ENCODE measurements around the gene SMARCAL1.

DNA sequence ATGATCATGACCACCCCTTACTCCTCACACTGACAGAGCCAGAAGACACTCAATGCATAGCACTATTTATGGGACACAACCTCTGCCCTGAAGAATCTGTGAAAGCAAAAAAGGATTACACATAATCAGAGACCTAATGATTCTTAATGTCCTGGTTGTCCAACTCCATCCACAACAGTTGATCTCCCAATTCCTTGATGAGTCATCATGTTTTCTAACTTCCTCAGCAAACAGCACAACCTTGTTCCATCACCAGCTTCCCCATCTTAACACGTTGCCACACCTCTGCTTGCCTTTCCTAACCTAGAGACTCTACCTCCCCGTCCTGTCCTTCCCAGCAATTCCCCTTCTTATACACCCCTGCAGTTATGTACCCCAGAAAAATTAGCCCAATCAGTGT is 26.8 kb upstream of the SMARCAL1 start:
- TF ChIP-seq, protein P1, sequence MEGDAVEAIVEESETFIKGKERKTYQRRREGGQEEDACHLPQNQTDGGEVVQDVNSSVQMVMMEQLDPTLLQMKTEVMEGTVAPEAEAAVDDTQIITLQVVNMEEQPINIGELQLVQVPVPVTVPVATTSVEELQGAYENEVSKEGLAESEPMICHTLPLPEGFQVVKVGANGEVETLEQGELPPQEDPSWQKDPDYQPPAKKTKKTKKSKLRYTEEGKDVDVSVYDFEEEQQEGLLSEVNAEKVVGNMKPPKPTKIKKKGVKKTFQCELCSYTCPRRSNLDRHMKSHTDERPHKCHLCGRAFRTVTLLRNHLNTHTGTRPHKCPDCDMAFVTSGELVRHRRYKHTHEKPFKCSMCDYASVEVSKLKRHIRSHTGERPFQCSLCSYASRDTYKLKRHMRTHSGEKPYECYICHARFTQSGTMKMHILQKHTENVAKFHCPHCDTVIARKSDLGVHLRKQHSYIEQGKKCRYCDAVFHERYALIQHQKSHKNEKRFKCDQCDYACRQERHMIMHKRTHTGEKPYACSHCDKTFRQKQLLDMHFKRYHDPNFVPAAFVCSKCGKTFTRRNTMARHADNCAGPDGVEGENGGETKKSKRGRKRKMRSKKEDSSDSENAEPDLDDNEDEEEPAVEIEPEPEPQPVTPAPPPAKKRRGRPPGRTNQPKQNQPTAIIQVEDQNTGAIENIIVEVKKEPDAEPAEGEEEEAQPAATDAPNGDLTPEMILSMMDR (IDR thresholded peaks at IDR 0.05) = no peak
- TF ChIP-seq POLR2A (IDR thresholded peaks at IDR 0.05) = no peak
